ENCODE measurements around the gene MYOM3.

Gene MYOM3

DNA sequence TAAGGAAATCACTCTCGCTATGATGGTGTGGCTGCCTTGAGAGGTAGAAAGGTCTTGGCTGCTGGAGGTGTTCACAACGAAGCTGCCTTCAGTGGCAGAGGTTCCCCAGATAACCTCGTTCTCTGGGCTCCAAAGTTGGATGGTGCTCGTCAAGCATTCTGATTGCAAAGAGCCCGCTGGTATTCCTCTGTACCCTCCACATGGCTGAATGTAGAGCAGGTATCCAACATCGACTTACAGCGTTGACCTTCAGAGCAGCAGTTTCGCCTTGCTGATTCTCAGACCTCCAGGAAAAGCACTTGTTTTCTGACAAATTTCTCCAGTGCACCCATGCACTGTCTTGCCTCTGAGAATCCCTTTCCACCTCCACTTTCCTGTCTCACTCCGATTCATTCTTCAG, 35.3 kb upstream of the MYOM3 start:
- no peak for TF ChIP-seq CTCF (IDR thresholded peaks at IDR 0.05; ENCODE audit: low read depth, low read length, missing control alignments)
- no peak overlapping the region for H3K4me3 ChIP-seq (ENCODE audit: low read depth, low read length)
- DNase-seq (ENCODE audit: low read depth), result no peak

DNA sequence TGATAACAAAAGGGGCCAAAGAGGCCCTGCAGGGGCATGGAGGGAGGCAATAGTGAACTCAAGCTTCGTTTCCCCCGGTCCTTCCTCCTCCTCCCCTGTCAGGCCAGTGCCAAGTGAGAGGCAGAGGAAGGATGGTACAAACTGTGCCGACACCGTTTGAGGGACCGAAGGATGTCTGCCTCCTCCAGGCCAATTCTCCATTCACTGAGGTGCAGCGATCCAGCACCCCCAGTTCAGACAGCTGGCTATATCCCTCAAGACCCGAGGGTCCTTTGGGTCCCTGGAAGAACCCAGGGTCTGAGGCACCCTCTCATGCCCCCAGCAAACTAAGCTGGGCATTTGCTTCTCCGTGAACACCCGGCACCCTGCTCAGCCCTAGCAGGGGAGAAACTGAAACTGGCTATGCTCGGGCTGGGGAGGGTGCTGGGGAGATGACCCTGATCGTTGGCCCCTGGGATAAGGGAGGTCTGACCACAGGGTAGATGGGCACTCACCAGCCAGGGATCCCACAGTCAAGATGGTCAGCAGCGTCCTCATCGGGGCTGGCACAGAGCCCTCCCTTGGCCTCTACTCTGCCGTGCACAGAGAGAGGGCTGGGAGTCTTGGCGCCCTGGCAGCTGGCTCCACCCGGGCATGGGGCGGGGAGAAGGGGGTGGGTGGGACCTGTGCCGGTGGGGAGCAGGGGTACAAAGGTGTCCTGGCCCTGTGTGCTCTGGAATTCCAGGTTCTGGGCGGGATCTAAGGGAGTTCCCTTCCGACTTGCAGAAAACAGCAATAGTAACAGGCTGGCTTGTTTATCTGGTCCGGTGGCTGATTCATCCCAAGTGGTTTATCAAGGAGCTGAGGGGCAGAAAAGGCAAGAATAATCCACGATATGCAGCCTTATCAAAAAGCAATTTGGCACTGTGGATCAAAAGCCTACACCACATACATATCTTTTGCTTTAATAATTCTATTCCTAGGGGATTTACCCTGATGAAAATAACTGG, 30.9 kb upstream of the MYOM3 start, which contains the start of gene IL22RA1:
IL22RA1 (minus strand) TSS at position 595 of the 989 bp plus-strand sequence; CDS start at position 537, 58 bp downstream.
- DNase-seq (ENCODE audit: low read depth), result no peak
- H3K4me3 ChIP-seq (ENCODE audit: low read depth, low read length), result no peak within 1 kb of the TSS

DNA sequence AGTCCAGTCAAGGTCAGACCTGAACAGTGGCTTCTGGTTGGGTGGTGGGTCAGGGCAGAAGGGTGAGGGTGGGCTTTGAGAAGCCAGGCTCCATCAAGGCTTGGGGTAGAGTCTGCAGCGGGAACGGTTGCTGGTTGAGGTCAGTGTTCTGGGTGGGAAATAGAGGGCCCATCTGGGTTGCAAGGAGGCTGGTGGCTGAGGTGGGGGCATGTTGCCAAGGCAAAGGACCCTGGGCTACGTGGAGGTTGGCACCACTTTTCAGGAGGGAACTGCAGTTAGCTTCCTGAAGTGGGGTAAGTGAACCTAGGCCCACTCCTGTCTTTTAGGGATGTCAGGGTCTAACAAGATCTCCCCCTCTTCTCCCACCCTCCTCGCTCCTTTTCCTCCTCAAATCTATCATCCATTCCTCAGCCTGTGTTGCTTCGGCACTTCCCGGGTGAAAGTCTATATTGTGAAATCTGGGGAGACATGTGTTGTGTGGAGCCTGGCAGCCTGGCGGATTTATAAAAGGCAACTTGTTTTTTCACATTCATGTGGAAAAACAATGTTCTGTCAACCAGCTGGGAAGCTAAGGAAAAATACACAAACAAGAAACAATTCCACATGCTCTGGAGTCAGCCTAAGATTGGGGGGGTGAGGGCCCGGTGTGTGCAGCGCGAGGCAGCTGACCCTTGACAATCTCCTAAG, 29.5 kb upstream of the MYOM3 start:
- no peak overlapping the region for H3K4me3 ChIP-seq (ENCODE audit: low read depth, low read length)
- no peak for DNase-seq (ENCODE audit: low read depth)
- TF ChIP-seq CTCF (IDR thresholded peaks at IDR 0.05; ENCODE audit: low read depth, low read length, missing control alignments), result no peak

More for the DNA sequence above, 30.9 kb upstream of the MYOM3 start, which contains the start of gene IL22RA1:
- TF ChIP-seq CTCF (IDR thresholded peaks at IDR 0.05; ENCODE audit: low read depth, low read length, missing control alignments), result no peak

DNA sequence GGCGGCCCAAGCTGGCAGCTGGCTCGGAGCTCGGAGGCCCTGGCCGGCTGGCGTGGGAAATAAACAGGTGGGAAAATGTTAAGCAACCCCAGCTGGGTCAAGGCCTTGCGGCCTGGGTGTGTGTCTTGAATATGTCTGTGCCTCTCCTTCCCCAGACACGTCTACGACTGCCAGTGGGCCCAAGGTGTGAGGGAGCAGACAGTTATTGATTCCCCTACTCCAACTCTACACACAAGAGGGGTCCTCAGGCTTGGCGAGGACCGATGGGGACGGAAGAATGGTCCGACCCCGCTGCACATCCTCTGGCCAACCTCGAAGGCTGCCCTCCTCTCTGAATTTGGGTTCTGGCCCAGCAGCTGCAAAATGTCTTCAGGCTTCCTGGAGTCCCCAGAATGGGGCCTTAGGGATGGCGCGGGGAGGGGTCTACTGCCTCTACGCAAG, 28.8 kb upstream of the MYOM3 start:
- TF ChIP-seq CTCF (IDR thresholded peaks at IDR 0.05; ENCODE audit: low read depth, low read length, missing control alignments), result no peak
- no peak for DNase-seq (ENCODE audit: low read depth)
- no peak overlapping the region for H3K4me3 ChIP-seq (ENCODE audit: low read depth, low read length)

DNA sequence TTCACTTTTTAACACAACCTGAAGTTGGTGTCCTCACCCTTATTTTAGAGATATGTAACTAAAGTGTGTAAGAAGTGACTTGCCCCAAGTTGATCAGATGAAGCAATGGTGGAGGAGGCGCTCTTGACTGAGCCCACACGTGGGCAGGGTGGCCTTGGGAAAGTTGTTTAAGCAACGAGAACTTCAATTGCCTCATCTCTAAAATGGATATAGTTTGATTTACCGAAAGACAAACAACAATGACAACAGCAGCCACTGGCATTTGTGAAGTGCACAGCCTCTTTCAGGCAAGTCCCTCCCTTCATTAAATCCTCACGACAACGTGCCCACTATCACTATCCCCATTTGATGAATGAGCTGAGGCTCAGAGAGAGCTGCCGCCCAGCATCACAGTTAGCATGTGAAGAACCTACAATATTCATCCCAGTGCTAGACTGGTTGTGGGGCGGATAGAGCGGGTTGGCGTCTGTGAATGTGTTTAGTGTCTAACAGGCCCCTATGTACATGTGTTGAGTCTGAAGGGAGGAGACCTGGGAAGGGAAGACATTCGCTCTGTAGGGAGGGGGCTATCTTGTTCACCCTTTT, 28.0 kb upstream of the MYOM3 start:
- no peak overlapping the region for H3K4me3 ChIP-seq (ENCODE audit: low read depth, low read length)
- TF ChIP-seq CTCF (IDR thresholded peaks at IDR 0.05; ENCODE audit: low read depth, low read length, missing control alignments), result no peak
- no peak for DNase-seq (ENCODE audit: low read depth)

GRCh38 chr1:24139222-24139489, 27.2 kb upstream of the MYOM3 start:
- no peak overlapping the region for H3K4me3 ChIP-seq (ENCODE audit: low read depth, low read length)
- no peak for TF ChIP-seq CTCF (IDR thresholded peaks at IDR 0.05; ENCODE audit: low read depth, low read length, missing control alignments)
- no peak for DNase-seq (ENCODE audit: low read depth)
